CMK (cell line): ENCODE measurements around the gene KCNG3.
"Not testable (repeated sequence)": the region's sequence is repeated elsewhere in the genome, so short reads cannot be mapped to it uniquely, and the experiment has no call there.

ENCODE experiments used
- DNase-seq: peaks from one replicate; pipeline ENCODE4 v3.0.0-alpha.2; 2010; ENCODE audit warnings: low read depth

KCNG3 gene

DNA sequence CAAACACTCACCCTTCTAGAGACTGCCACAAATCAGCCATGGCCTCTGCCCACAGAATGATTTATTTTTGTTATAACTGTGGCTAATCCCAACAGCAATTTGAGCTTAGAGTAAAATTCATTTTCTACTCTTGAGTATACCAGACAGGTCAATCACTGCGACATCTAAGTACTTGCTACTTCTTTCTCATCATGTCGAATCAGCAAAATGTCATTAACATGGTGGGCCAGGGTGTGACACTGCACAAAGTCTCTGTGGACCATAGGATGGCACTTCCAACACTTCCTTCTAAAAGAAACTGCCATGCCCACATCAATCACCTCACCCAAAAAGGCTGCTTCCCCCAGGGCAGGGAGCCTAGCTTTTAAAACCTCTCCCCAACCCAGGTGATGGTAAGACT is 64.4 kb downstream of the KCNG3 start:
- DNase-seq = no peak

DNA sequence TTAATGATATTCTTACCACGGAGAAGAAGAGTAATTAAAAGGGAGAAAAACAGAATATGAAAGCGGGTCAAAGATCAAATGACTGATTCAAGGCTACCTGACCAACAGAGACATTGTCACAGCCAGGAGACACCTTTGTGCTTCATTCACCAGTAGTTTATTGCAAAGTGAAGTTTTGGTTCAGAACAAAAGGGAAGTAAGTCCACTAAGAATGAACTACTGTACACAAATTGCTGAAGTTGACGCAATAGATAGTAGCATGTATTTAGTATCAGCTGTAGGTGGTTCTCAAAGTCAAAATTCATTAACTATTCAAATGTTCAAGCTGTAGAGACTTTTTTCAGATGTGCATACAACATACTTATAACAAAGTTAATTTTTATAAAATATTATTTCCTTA is 68.1 kb downstream of the KCNG3 start:
- DNase-seq = no peak

DNA sequence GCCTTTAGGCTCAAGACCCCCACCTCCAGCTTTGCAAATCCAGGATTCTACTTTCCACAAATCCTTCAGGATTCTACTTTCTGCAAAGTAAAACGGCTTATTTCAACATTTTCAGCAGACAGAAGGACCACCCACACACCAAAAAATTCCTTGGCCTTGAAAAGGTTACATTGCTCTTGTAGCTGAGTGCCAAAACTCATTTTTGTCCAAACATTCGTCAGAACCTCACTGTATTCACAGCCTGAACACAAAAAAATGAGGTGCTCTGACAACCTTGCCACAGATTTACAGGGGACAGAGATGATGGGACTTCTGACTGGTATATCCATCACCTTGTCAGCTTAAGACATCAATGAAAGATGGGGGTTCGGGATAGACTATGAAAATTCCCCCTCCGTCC is 69.7 kb downstream of the KCNG3 start:
- DNase-seq = no peak

DNA sequence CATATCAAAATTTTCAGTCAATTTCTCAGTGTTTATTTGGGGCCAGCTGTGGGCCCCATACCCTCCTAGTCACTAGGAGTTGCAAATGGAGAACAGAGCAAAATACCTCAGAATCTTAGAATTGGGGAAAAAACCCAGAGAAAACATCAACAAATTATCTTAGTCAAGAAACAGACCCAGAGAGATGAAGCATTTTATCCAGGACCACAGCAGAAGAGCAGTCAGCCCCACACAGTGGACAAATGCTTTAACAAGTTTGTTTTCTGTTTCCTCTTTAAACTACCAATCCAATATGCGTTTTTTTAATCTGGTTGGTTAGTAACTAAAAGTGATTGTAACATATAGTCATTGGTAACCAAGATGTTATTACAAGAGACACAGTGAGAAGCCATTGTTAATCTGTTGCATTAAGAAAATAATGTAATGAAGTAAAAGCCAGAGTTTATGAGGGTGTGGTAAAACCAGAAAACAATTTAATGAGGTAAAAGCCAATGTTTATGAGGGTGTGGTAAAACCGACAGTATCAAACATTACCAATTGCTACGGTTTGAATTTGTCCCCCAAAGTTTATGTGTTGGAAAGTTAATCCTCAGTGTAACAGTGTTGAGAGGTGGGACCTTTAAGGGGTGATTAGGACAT is 72.1 kb downstream of the KCNG3 start:
- no peak for DNase-seq

DNA sequence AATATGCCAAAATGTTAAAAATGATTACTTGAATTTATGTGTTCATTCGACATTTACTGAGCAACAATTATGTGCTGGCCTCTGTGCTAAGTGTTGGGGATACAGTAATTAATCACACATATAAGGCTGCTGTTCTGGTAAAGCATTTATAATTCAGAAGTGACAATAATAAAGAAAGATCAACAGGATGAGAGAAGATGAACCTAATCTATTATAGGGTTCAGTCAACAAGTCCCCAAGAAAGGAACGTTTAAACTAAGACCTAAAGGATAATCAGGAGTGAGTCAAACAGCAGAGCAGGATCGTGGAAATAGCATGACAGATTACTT is 72.7 kb downstream of the KCNG3 start:
- no peak for DNase-seq

DNA sequence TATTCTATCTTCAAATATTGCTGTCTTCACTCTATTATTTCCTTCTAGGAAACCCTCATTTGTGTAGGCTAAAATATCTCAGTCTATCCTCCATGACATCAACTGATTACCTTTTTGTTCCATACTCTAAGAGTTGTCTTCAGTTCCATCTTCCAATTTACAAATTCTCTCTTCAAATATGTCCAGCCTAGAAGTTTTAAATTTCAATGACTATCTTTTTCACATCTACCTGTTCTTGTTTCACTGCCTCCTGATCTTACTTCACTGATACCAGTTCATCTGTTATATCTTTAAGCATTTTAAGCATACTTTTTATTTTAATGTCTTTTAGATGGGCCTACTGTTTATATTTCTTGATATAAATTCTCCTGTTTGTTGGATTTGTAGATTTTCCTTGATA is 79.1 kb downstream of the KCNG3 start:
- DNase-seq = no peak

DNA sequence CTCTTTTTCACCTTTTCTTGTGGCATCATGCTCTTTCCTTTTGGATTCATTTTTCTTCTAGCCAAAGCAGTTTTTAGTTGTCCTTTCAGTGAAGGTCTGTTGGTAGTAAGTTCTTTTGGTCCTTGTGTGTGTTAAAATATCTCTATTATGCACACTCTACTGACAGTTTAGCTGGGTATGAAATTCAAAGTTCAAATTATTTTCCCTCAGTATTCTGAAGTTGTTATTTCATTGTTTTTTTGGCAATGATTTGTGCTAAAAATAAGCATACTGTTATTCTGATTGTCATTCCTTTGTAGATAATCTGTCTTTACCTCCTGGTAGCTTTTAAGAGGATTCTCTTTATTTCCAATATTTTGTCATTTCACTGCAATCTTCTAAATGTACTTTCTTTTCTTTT is 79.6 kb downstream of the KCNG3 start:
- no peak for DNase-seq

DNA sequence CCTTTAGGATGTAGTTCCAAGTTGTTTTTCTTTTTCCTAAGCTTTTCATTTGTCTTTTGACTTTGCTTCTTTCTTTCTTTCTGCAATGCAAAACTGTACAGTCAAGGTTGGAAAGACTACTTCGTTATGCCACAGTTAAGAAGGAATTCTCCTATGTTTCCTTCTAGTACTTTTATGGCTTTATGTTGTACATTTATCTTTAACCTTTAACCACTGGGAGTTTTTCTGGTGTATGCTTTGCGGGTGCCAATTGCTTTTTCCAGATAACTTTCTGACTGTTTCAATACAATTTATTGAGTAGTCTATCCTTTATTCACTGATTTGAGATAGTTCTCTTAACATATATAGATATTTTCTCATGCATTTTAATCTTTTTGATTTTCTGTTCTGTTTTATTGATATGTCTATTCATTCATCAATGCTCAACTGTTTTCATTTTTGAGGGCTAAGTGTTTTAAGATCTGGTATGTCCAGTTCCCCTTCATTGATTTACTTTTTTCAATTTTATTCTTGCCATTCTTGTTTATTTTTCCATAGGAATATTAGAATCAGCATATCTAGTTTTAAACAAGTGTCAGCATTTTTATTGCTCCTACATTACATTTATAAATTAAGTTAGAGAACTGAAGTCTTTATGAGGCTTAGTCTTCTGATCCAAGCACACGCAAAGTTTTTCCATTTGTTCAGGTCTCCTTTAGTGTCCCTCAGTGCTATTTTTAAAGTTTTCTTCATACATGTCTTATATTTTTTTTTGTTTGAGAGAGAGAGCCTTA is 82.9 kb downstream of the KCNG3 start:
- DNase-seq = no peak

DNA sequence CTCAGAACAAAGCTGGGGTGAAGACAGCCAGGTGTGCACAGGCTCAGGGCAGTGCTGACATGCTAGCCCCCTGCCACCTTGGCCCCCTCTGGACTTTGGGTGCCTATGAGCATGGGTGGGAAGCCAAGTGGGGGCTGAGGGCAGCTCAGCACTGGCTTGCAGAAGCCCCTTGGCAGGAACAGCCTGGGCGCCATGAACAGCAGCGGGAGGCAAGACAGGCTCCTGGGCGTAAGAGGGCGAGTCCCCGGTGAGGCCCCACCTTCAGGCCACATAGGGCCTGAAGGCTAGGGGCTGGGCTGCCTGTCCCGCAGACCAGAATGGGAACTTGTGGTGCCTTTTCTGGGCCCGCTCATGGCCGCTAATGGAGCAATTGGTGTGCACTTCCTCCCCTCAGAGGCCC is 85.8 kb downstream of the KCNG3 start:
- no peak for DNase-seq

DNA sequence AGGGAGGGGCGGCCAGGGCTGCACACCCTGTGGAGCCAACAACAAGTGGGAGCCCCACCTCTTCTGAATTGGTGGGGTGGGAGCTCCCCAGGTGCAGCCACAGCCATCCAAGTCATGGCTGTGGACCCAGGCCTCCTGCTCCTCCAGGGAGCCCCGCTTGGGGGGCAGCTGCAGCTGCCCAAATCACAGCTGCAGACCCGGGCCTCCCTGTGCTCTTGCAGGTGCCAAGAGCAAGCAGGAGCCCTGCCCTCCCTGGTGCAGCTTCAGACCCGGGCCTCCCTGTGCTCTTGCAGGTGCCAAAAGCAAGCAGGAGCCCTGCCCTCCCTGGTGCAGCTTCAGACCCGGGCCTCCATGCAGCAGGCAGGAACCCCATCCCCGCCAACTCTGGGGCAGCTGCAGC is 86.3 kb downstream of the KCNG3 start:
- DNase-seq = no peak

DNA sequence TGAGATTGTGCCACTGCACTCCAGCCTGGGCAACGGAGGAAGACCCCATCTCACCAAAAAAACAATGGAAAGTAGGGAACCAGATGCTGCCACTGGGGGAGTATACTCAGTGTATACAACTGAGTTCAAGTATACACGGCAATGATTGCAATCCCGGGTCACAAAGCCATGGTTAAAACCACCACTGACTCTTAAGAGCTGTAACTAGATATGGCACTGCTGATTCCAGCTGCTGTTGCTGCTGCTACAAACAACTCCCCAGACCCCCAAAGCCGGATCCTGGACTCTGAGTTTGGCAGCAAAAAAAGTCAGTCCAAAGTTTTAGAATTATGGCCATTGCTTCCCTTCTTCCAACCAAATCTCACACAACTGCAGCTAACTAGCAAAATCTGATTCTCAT is 89.1 kb downstream of the KCNG3 start:
- no peak for DNase-seq

DNA sequence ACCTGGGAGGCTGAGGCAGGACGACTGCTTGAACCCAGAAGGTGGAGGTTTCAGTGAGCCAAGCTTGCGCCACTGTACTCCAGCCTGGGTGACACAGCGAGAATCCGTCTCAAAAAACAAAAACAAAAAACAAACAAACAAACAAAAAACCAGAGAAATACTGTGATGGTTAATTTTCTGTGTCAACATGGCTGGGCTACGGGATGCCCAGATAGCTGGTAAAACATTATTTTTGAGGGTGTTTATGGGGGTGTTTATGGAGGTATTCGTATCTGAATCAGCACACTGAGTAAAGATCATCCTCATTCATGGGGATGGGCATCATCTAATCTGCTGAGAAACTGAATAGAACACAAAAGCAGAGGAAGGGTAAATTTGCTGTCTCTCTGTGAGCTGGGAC is 92.0 kb downstream of the KCNG3 start:
- DNase-seq = no peak

DNA sequence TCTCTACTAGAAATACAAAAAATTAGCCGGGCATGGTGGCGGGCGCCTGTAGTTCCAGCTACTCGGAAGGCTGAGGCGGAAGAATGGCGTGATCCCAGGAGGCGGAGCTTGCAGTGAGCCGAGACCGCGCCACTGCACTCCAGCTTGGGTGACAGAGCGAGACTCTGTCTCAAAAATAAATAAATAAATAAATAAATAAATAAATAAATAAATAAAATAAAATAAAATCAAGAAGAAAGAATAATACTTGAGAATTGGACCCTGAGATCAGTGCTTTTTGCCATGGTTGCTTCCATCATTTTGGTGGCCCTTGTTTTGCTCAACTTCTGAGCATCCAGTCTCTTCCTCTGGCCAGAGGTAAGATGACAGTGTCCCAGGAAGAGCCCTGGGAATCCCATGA is 95.7 kb downstream of the KCNG3 start:
- DNase-seq = not testable (repeated sequence)

DNA sequence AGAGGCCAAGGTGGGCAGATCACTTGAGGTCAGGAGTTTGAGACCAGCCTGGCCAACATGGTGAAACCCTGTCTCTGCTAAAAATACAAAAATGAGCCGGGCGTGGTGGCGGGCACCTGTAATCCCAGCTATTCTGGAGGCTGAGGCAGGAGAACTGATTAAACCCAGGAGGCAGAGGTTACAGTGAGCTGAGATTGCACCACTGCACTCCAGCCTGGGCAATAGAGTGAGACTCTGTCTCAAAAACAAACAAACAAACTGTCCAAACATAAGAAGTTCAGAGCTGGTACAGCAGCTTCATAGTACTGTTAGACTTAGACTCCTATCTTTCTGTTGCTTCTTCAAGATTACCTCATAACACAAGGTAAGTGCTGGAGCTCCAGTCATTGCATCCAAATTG is 100.5 kb downstream of the KCNG3 start:
- DNase-seq = not testable (repeated sequence)

DNA sequence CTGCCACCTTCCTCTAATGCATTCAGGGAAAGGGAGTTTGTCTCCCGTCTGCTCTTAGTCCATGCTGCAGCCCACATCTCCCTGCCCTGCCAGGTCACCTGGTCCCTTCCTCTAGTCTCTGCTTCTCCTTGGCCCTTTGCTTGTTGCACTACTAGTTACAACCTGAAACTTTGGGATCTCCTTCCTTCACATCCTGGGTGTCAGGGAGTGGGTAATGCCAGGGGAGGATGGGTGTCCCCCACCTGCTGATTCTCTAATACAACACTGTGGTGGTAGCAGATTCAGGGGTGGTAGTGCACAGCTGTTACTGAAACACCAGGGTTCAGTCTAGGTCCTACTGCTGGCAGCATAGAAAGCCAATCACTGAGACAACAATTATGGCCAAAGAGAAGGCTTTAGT is 101.6 kb downstream of the KCNG3 start:
- no peak for DNase-seq
